Choroid plexus epithelial cell (primary cell): Measurements from ENCODE around the gene CAPZA1.

ENCODE experiments used
- DNase-seq: peaks from one replicate; pipeline ENCODE4 v3.0.0-alpha.2; 2010; ENCODE audit warnings: low read depth
- H3K4me3 ChIP-seq: 2 replicates; pipeline ENCODE4 v1.5.1; 2011; ENCODE audit warnings: low read depth, mild to moderate bottlenecking, control low read depth, low read length, moderate library complexity
- CTCF ChIP-seq: conservative IDR thresholded peaks from 2 replicates; pipeline ENCODE4 v1.5.1; 2011; ENCODE audit warnings: low read depth, mild to moderate bottlenecking, control low read depth, inconsistent platforms, low read length, moderate library complexity

The CAPZA1 gene

GRCh38 chr1:112720800-112721199 lies 101.2 kb downstream of the CAPZA1 start:
- DNase-seq = no peak
- TF ChIP-seq CTCF = no peak
- no peak overlapping the region for H3K4me3 ChIP-seq
